ENCODE measurements around the gene WDR75.
A peak's percentile ranks its signal among the peaks of the same experiment; 100 is the strongest.

Gene WDR75

DNA sequence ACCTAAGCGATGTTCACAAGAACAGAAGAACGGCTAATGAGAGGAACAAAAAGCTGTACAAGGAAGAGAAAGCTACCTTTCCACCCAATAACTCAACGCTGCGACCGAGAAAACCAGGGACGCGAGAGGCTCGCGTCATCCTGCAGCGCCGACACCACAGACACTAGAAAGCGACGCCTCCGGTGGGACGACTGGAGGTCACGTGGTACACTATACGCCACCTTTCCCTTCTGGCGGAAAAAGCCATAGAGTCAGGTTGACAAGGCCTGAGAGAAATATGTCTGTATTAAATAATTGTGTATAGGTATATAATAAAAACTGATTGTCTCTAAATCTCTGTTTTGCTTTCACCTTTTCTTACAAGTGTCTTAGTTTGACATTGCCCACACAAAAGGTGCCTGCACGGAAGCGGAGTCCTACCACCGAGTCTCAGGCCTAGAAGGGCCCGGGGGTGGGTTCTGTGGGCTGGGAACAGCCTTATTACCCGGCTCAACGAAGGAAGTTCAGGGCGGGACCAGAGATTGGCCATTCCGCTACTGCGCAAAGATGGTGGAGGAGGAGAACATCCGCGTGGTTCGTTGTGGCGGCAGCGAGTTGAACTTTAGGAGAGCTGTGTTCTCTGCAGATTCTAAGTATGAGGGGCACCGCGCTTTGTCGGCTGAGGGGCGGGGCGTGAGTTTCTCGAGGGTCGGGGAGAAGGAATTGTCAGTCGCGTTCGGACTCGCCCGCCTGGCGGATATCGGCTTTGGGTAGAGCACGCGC is at the start of gene WDR75:
WDR75 (plus strand) TSS at position 528 of the 762 bp plus-strand sequence; CDS start at position 547, 19 bp downstream.
- in situ Hi-C loops (cut with MboI; ENCODE audit: low pct_unique_long_range_greater_than_20kb, low sequenced_read_pairs, unreplicated experiment) = no loop called here
- TF ChIP-seq, protein P1, sequence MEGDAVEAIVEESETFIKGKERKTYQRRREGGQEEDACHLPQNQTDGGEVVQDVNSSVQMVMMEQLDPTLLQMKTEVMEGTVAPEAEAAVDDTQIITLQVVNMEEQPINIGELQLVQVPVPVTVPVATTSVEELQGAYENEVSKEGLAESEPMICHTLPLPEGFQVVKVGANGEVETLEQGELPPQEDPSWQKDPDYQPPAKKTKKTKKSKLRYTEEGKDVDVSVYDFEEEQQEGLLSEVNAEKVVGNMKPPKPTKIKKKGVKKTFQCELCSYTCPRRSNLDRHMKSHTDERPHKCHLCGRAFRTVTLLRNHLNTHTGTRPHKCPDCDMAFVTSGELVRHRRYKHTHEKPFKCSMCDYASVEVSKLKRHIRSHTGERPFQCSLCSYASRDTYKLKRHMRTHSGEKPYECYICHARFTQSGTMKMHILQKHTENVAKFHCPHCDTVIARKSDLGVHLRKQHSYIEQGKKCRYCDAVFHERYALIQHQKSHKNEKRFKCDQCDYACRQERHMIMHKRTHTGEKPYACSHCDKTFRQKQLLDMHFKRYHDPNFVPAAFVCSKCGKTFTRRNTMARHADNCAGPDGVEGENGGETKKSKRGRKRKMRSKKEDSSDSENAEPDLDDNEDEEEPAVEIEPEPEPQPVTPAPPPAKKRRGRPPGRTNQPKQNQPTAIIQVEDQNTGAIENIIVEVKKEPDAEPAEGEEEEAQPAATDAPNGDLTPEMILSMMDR (IDR thresholded peaks at IDR 0.05; ENCODE audit: extremely low read depth, insufficient read depth, missing control alignments) = no peak
- DNase-seq (ENCODE audit: low spot score) = peak; percentile 78

DNA sequence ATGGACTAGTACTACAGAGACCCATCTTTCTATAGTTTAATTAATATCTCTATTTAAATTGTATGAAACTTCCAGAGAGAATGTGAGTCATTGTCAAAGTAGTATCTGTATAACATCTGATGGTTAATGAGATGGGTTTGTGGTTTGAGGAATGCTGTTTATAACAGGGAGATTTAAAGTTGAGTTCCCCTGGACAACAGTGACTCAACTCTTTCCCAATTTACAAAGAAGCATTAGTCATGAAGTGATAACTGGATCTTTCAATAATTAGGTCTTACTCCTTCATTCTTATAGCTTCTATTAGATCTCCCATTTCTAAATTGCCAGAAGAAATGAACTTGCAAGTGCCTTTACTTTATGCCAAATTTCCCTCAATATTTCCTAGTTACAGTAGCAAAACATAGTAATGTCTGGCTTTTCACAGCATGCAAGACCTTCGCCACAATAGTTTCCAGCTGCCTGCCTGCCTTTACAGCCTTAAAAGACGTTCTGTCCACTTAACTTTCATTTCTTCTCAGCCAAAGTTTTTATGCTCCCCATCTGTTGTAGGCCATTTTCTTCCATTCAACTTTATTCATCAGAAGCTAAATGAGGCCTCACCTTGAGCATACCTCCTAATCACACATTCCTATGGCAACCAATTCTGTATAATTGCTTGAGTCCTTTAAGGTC is 47.7 kb upstream of the WDR75 start:
- in situ Hi-C loops (cut with MboI; ENCODE audit: low pct_unique_long_range_greater_than_20kb, low sequenced_read_pairs, unreplicated experiment) = no loop called here
- TF ChIP-seq, protein P1 (IDR thresholded peaks at IDR 0.05; ENCODE audit: extremely low read depth, insufficient read depth, missing control alignments) = no peak
- no peak for DNase-seq (ENCODE audit: low spot score)

DNA sequence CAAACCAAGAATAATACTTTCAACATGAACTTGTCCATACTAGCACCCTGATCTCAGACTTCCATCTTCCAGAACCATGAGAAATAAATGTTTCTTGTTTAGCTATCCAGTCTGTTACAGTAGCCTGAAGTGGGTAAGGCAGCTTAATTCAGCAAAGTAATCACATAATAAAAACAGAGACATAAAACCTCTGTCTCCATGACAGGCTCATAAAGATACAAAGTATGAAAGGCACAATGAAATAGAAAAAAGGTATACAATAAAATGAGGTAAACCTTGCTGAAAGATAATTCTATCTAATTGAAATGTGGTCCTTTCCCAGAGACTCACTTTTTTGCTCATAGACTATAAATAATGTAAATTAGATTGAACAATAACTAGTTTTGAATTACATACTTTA is 46.7 kb upstream of the WDR75 start:
- in situ Hi-C loops (cut with MboI; ENCODE audit: low pct_unique_long_range_greater_than_20kb, low sequenced_read_pairs, unreplicated experiment) = no loop called here
- no peak for DNase-seq (ENCODE audit: low spot score)
- TF ChIP-seq, protein P1 (IDR thresholded peaks at IDR 0.05; ENCODE audit: extremely low read depth, insufficient read depth, missing control alignments) = no peak

DNA sequence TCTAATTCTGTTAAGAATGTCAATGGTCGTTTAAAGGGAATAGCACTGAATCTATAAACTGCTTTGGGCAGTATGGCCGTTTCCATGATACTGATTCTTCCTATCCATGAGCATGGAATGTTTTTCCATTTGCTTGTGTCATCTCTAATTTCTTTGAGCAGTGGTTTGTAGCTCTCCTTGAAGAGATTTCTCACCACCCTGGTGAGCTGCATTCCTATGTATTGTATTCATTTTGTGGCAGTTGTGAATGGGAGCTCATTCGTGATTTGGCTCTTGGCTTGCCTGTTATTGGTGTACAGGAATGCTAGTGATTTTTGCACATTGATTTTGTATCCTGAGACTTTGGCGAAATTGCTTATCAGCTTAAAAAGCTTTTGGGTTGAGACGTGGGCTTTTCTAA is 38.3 kb upstream of the WDR75 start:
- DNase-seq (ENCODE audit: low spot score) = no peak
- TF ChIP-seq, protein P1 (IDR thresholded peaks at IDR 0.05; ENCODE audit: extremely low read depth, insufficient read depth, missing control alignments) = no peak
- in situ Hi-C loops (cut with MboI; ENCODE audit: low pct_unique_long_range_greater_than_20kb, low sequenced_read_pairs, unreplicated experiment) = loop anchor here (25.0 kb wide), 2 partner anchors 266 to 891 kb away; no protein-coding TSS in a partner anchor

DNA sequence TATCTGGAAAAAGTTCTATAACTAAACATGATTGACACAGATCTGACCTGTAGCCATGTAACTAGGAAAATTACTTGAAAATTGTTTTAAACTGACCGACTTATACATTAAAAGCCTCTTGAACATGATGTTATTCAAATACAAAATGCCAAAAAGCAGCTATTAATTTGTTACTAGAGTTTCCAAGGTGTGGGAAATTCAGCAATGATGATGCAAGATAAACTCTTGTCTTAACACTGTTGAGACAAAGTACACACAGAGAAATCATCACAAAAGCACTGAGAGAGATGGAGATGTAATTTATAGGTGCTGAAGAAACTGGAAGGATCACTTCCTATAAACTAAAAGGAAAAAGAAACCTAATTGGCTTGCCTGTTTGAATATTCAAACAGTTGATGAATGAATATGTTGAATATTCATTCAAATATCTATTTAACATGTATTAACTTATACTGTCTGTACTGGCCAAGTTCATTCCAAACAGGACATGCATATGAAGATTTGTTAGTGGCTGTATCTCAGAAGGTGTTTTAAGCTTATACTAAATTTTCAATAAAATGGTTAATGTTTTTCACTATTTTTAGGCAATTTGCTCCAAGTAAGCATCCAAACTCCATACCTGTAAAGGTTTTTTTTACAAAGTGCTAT is 34.6 kb upstream of the WDR75 start:
- TF ChIP-seq, protein P1 (IDR thresholded peaks at IDR 0.05; ENCODE audit: extremely low read depth, insufficient read depth, missing control alignments) = no peak
- DNase-seq (ENCODE audit: low spot score) = no peak
- in situ Hi-C loops (cut with MboI; ENCODE audit: low pct_unique_long_range_greater_than_20kb, low sequenced_read_pairs, unreplicated experiment) = loop anchor here (25.0 kb wide), 2 partner anchors 269 to 894 kb away; no protein-coding TSS in a partner anchor
